A549 (cell line): ENCODE measurements around the gene CPPED1. TPM values are rescaled to one million over a fixed set of nuclear protein-coding genes. Genes with fewer than 3 reads are reported as not detected.

Source experiments
- ATAC-seq, 2 experiments: fragments of 200-7000 bp in 1 of 2; fragments of >200 bp in 1 of 2; cut with Nextera tagmentation in 1 of 2; cut with Tn5 transposase in 1 of 2; 3 replicates each; pipeline versions ENCODE4 v1.8.0 to v1.9.1; 2018 to 2020; ENCODE audit warnings: mild to moderate bottlenecking in 1 of 2, moderate library complexity in 1 of 2
- CTCF ChIA-PET: fragments of 300-600 bp; sonication (Branson Sonifier 250); formaldehyde crosslinking; extraction: SDS; loops from one replicate; lab custom pipeline; 2021; ENCODE audit warnings: antibody characterized with exemption, inconsistent platforms; lab: Yijun Ruan, JAX
- POLR2A ChIA-PET: fragments of 350-600 bp; formaldehyde crosslinking; extraction: SDS; loops from one replicate; lab custom pipeline; 2021; ENCODE audit warnings: antibody characterized with exemption, inconsistent platforms; lab: Yijun Ruan, JAX
- DNase-seq, 2 experiments: peaks; one replicate each; pipeline versions ENCODE4 v3.0.0 to v3.0.0-alpha.2; 2011 to 2016; ENCODE audit warnings: low read depth in 1 of 2, low spot score in 1 of 2
- FAIRE-seq: peaks from 2 replicates; lab custom pipeline; 2011; peaks lifted over from hg19 to GRCh38; lab: Jason Lieb, UNC
- H3K27ac ChIP-seq, 2 experiments: fragments of >200 bp; sonication (Bioruptor Twin); formaldehyde crosslinking; 3 replicates each; pipeline ENCODE4 v1.5.1; 2016 to 2017
- H3K4me1 ChIP-seq: fragments of >200 bp; sonication (Bioruptor Twin); formaldehyde crosslinking; 3 replicates; pipeline ENCODE4 v1.6.1; 2016
- H3K4me2 ChIP-seq: fragments of >200 bp; sonication (Bioruptor Twin); formaldehyde crosslinking; 3 replicates; pipeline ENCODE4 v1.6.1; 2016
- H3K4me3 ChIP-seq: fragments of >200 bp; sonication (Bioruptor Twin); formaldehyde crosslinking; 3 replicates; pipeline ENCODE4 v1.5.1; 2016
- H3K9me3 ChIP-seq: fragments of >200 bp; sonication (Bioruptor Twin); formaldehyde crosslinking; 3 replicates; pipeline ENCODE4 v1.6.1; 2016
- BHLHE40 ChIP-seq: IDR thresholded peaks from 2 replicates; pipeline ENCODE4 v1.6.1; 2012; ENCODE audit warnings: low read depth, low read length, inconsistent platforms
- CTCF ChIP-seq: fragments of >200 bp; sonication (Bioruptor Twin); formaldehyde crosslinking; IDR thresholded peaks from 3 replicates; pipeline ENCODE4 v1.5.1; 2016
- HEYL ChIP-seq: fragments of 250-450 bp; sonication (Bioruptor Pico); IDR thresholded peaks from 2 replicates; pipeline ENCODE4 v1.8.0; 2021; ENCODE audit warnings: mild to moderate bottlenecking, moderate library complexity
- KDM5A ChIP-seq: fragments of 200-600 bp; sonication (generic); IDR thresholded peaks from 2 replicates; pipeline ENCODE4 v1.6.1; 2016; ENCODE audit warnings: antibody characterized with exemption, mild to moderate bottlenecking
- MYC ChIP-seq: IDR thresholded peaks from 2 replicates; pipeline ENCODE4 v1.6.1; 2012; ENCODE audit warnings: mild to moderate bottlenecking, inconsistent platforms, low read length, improper control_type of control experiment, borderline replicate concordance
- RCOR1 ChIP-seq: fragments of 150-350 bp; IDR thresholded peaks from 2 replicates; pipeline ENCODE4 v1.6.1; 2014; ENCODE audit warnings: antibody characterized with exemption, low read length, low read depth
- WGBS: methylation state at CpG from one replicate; pipeline ENCODE4 v1.1.6; 2017; ENCODE audit errors: missing lambda C conversion rate; 5-methylcytosine and 5-hydroxymethylcytosine counted together
- polyA plus RNA-seq, 4 experiments: library from polyadenylated mRNA; depleted of rRNA in 3 of 4; stranded (reverse); fragments of >200 nt; fragmentation: RNase III in 1 of 4; extraction: RNeasy Plus Mini Kit Qiagen cat#74134 plus additional on column Dnase treatment in 1 of 4; gene quantifications; 2 replicates in 3 of 4; 3 replicates in 1 of 4; pipeline ENCODE4 v1.2.3, GENCODE V29; 2011 to 2017
- small RNA-seq, 6 experiments: library from RNA; depleted of rRNA; stranded (forward); fragments of <200 nt; gene quantifications; one replicate each; pipeline ENCODE3, GENCODE V24; 2012

The CPPED1 gene
- polyA plus RNA-seq, 2 of the 4 experiments (the other 2 are of a cell fraction): 16.1 to 30.5 TPM

- Histone ChIP-seq H3K9me3 (no peaks in the 10 kb centered on the region), H3K27ac (peak overlapping the region; percentile 93 to 95; a peak in 5 of 6 replicates), H3K4me3 (no peak overlapping the region), H3K4me1 (peaks cover 39% of the 10 kb centered on the region), H3K4me2 (no peak overlapping the region)
- DNase-seq: no peak
- no peak for FAIRE-seq
- 73% methylated on average over 8 of the region's 8 CpGs for WGBS
- CTCF ChIA-PET: interaction anchor here (1.6 kb wide), 1 partner anchor 37 kb away, joined by 4 read pairs; no protein-coding TSS in a partner anchor
- POLR2A ChIA-PET: no interaction called here
- TF ChIP-seq KDM5A: no peak
- TF ChIP-seq CTCF: no peak
- no peak for TF ChIP-seq HEYL
- TF ChIP-seq BHLHE40: no peak
- TF ChIP-seq MYC: no peak
- TF ChIP-seq RCOR1: no peak
- no peak for ATAC-seq
These were observed 193.6 kb downstream of the CPPED1 start for GRCh38 chr16:12609937-12610699.

Small RNA genes within 50 kb of the gene (small RNA-seq; reads per million reads assigned to genes)
- 0 reads per million in 6 experiments for gene MIR4718
- gene RF00443: 0 to 0.78 (median 0) reads per million in 6 experiments

Other genes with a start within 250 kb of the CPPED1 start
- 0.09 and 0.16 TPM in 2 replicates for gene SHISA9, start 97.7 kb upstream of the CPPED1 start, polyA plus RNA-seq (2011; rRNA removed)
- gene SHISA9, start 97.7 kb upstream of the CPPED1 start, polyA plus RNA-seq (2017; fragmentation: RNase III; extraction: RNeasy Plus Mini Kit Qiagen cat#74134 plus additional on column Dnase treatment): not detected in 3 replicates